DOHH2 (cell line): Measurements from ENCODE around the gene TMEM164.

Source experiments
- CTCF ChIP-seq: fragments of 200-600 bp; sonication (generic); IDR thresholded peaks from one replicate; pipeline ENCODE4 v1.5.1; 2014; ENCODE audit warnings: antibody characterized with exemption, mild to moderate bottlenecking, low read depth, low read length; ENCODE audit not compliant: poor library complexity, severe bottlenecking
- EZH2phosphoT487 ChIP-seq: fragments of 200-600 bp; sonication (generic); IDR thresholded peaks from 2 replicates; pipeline ENCODE4 v1.6.1; 2017; ENCODE audit warnings: borderline replicate concordance, mild to moderate bottlenecking, antibody characterized with exemption, low read length, moderate library complexity, mixed read lengths

- no peak for TF ChIP-seq CTCF
- TF ChIP-seq EZH2phosphoT487, result no peak
Measured at GRCh38 chrX:110060846-110061537, 58.1 kb downstream of the TMEM164 start.
